ENCODE data around the gene EGLN1.
A peak's percentile ranks its signal among the peaks of the same experiment; 100 is the strongest.

Gene EGLN1

DNA sequence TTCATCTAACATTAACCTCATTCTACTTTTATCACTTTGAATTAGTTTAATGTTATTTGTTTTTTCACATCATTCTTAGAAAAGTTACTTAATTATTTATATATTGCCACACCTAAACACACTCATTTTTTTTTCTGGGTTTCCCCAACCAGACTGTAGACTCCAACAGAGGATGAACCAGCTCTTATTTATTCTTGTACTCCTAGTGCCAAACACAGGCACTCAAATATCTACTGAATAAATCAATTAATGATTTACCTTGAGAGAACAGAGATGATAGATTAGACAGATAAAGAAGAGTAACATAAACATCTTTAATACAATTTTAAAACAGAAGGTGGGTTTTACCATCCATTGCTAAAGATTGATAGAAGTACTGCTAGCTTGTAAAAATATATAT is 35.6 kb downstream of the EGLN1 start:
- peaks cover 4% of the 10 kb centered on the region for H3K9me3 Mint-ChIP-seq

DNA sequence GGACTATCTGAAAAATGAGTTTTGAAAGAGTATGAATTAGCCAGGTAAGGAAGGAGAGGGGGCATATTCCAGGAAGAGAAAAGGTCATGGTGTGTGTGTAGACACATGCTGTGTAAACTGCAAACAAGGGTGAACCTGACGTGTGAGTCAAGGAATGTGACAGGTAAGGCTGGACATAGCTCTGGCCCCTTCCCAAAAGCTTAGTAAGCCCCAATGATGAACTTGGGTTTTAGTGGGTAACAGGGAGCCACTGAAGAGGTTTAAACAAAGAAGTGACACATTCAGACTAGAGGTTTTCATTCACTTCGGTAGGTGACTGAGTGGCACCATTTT is 36.7 kb downstream of the EGLN1 start:
- Mint-ChIP-seq H3K4me1 (peaks cover 5% of the 10 kb centered on the region), H3K27ac (no peak overlapping the region), H3K9me3 (peaks cover 4% of the 10 kb centered on the region), H3K36me3 (ENCODE audit: low read depth) (peaks cover 24% of the 10 kb centered on the region), H3K4me3 (no peak overlapping the region), H3K27me3 (ENCODE audit: low read depth, poor library complexity) (peaks cover 4% of the 10 kb centered on the region)
- no peak for DNase-seq
- no peak for TF ChIP-seq CTCF (IDR thresholded peaks at IDR 0.05)

More for the DNA sequence above, 35.6 kb downstream of the EGLN1 start:
- Mint-ChIP-seq H3K4me1 (peaks cover 4% of the 10 kb centered on the region), H3K4me3 (no peak overlapping the region), H3K27ac (peak overlapping the region; percentile 20), H3K36me3 (ENCODE audit: low read depth) (peaks cover 35% of the 10 kb centered on the region), H3K27me3 (ENCODE audit: low read depth, poor library complexity) (peaks cover 4% of the 10 kb centered on the region)
- DNase-seq = no peak
- TF ChIP-seq CTCF (IDR thresholded peaks at IDR 0.05) = no peak

GRCh38 chr1:231384696-231385415 is 37.2 kb downstream of the EGLN1 start:
- Mint-ChIP-seq H3K9me3 (peaks cover 4% of the 10 kb centered on the region), H3K27me3 (ENCODE audit: low read depth, poor library complexity) (peaks cover 4% of the 10 kb centered on the region), H3K27ac (no peak overlapping the region), H3K4me1 (peaks cover 7% of the 10 kb centered on the region), H3K36me3 (ENCODE audit: low read depth) (peaks cover 19% of the 10 kb centered on the region), H3K4me3 (no peak overlapping the region)
- no peak for DNase-seq
- TF ChIP-seq CTCF (IDR thresholded peaks at IDR 0.05) = no peak

DNA sequence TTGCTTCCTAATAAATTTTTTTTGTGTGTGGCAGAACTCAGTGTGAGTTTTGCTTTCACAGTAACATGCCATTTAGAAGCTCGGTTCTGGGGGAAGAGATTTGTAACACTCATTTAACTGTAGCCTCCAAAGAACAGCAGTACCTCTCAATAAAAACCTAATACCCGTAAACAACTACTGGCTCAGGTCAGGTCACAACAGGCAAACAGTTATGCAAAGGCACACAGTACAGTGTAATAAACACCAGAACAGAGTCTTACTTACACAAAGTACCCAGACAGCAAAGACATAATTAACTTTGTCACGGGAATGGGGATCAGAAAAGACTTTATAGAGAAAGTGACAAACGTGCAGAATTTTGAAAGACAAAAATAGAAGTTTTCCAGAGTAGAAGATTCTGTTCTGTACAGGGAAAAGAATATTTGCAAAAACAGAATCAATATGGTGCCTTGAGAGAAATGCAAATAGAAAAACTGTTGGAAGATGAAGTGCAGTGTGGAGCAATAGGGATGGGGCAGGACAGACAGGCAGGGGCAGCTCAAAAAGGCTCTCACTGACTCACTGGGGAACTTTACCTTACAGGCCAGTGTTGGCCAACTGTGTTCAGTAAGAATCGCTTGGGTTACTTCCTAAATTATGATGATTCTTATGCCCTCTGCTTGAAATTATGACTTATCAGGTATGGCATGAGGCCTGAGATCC is 38.8 kb downstream of the EGLN1 start:
- TF ChIP-seq CTCF (IDR thresholded peaks at IDR 0.05) = no peak
- H3K27ac Mint-ChIP-seq = no peak overlapping the region
- H3K4me3 Mint-ChIP-seq = no peak overlapping the region
- no peak for DNase-seq
- peaks cover 9% of the 10 kb centered on the region for H3K36me3 Mint-ChIP-seq (ENCODE audit: low read depth)
- H3K9me3 Mint-ChIP-seq = peaks cover 4% of the 10 kb centered on the region
- H3K4me1 Mint-ChIP-seq = peaks cover 10% of the 10 kb centered on the region
- H3K27me3 Mint-ChIP-seq (ENCODE audit: low read depth, poor library complexity) = peaks cover under 1% of the 10 kb centered on the region

DNA sequence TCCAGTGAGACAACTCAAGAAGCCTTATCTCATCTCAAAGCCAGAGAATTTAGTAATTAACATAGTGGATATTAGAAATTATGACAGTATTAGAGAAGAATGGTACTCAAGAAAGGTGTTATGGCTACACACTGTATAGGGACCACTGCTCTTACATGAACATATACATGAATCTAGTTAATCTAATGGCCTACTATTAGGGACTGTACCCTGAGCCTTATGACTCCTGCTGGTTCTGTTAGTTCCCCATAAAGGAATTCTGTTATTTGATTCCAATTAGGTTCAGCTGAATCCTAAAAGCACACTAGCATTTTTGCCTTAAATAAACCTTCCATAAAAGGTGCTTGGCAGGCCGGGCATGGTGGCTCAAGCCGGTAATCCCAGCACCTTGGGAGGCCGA is 39.7 kb downstream of the EGLN1 start:
- H3K27ac Mint-ChIP-seq = no peak overlapping the region
- H3K27me3 Mint-ChIP-seq (ENCODE audit: low read depth, poor library complexity) = no peaks in the 10 kb centered on the region
- no peak for DNase-seq

More for the DNA sequence above, 39.7 kb downstream of the EGLN1 start:
- no peak for TF ChIP-seq CTCF (IDR thresholded peaks at IDR 0.05)
- Mint-ChIP-seq H3K9me3 (no peaks in the 10 kb centered on the region), H3K36me3 (ENCODE audit: low read depth) (peaks cover under 1% of the 10 kb centered on the region), H3K4me3 (no peak overlapping the region), H3K4me1 (peaks cover 10% of the 10 kb centered on the region)
